GM19238 (cell line): ENCODE measurements around the gene SLC25A43.
"Not testable (repeated sequence)": the region's sequence is repeated elsewhere in the genome, so short reads cannot be mapped to it uniquely, and the experiment has no call there.

Experiments
- DNase-seq: peaks from one replicate; pipeline ENCODE4 v3.0.0; 2011; ENCODE audit warnings: low spot score; ENCODE audit not compliant: insufficient read length

Gene SLC25A43

DNA sequence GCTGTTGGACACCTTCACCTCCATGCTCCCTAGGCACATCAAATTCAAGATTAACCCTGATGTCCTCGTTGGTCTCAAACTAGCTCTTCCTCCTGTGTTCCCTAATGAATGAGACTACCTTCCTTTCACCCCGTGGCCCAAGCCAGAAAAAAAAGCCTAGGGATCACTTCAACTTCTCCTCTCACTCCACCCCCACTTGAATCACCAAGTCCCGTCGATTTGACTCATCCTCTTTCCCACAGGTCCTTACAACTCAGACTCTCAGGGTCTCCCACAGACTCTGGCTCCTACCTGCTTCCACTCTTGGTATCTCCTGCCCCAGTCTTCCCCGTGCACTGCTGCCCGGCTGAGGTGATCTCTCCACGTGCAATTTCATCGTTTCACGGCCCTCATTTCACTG, 8.5 kb downstream of the SLC25A43 start:
- DNase-seq, result no peak

DNA sequence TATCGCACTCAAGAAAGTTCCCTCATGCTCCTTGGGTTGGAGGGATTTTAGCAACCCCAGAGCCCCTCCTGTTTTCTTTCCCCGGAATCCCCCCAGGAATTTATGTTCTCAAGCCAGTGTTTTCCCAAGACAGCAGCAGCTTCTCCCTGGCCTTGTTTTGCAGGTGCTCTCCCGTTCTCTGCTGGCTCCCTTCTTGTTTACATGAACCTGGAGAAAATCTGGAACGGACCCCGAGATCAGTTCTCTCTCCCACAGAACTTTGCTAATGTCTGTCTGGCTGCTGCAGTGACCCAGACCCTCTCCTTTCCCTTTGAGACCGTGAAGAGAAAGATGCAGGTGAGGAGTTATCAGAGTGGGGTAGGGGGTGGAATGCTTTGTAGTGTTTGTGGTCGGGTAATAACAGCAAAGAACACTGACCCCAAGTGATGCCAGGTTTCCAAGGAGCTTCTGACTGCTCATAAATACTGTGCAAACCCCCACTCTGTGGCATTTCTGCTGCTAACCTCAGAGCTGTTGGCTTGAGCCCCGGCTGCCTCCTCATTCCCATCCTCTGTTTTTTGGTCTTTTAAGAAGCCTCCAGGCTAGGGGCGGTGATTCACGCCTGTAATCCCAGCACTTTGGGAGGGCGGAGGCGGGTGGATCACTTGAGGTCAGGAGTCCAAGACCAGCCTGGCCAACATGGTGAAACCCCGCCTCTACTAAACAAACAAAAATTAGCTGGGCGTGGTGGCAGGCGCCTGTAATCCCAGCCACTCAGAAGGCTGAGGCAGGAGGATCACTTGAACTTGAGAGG, 11.1 kb downstream of the SLC25A43 start:
- DNase-seq, result no peak

DNA sequence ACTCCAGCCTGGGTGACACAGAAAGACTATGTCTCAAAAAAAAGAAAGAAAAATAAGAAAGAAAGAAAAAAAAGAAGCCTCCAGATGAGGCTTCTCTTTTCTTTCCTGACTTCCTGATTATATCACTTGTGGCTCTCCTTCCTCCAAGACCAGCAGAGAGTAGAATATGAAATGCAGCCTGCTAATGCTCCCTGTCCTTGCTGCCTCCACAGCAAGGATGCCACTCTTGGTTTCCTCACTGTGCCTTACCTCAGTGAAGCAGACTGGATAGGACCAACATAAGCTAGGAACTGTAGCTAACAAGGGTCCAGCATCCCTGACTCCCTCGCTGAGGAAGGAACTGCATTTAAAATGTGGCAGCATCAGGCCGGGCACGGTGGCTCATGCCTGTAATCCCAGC, 11.7 kb downstream of the SLC25A43 start:
- DNase-seq, result no peak

GRCh38 chrX:119411959-119412358, 12.8 kb downstream of the SLC25A43 start:
- DNase-seq, result no peak

- no peak for DNase-seq
Measured at GRCh38 chrX:119417376-119417775, 18.2 kb downstream of the SLC25A43 start.

GRCh38 chrX:119417842-119418241, 18.7 kb downstream of the SLC25A43 start:
- no peak for DNase-seq

- DNase-seq, result no peak
Measured at GRCh38 chrX:119419146-119419545, 20.0 kb downstream of the SLC25A43 start.

- no peak for DNase-seq
Measured at GRCh38 chrX:119419898-119420297, 20.8 kb downstream of the SLC25A43 start.

GRCh38 chrX:119421016-119421705, 22.0 kb downstream of the SLC25A43 start:
- DNase-seq, result no peak

GRCh38 chrX:119423631-119424030, 24.5 kb downstream of the SLC25A43 start:
- no peak for DNase-seq

- DNase-seq, result no peak
Measured at GRCh38 chrX:119424999-119425398, 25.9 kb downstream of the SLC25A43 start.

DNA sequence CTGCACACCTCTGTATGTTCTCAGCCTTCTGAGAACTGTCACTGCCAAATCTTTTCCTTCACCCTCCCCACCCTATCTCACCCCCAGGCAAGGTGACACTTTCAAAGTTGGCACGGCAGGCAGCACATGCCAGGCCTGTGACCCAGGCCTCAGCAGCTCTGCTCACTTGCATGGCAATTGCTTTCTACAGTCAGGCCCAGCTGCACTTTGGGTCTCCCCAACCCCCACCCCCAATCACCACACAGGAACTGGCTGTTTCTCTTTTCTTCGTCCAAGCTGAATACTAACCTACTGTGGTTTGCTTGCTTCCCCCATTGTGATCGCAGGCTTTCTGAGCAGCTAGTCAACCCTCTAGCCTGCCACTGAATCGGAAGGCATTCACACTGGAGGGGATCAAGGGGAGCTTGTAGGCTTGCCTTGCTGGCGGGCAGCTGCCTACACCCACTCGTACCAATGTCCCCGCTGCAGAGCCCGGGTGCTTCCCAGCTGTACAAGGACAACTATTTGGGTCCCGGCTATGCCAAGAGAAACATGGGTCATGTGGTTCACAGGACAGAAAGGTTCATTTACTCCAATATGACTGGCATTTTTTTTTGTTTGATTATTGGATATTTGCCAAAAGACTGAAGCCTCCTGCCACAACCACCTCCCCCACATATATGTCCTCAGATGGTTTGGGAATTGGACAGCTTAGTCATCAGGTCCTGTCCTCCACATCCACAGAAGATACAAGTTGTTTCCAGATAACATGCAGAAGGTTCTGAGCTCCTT, 28.1 kb downstream of the SLC25A43 start:
- DNase-seq, result peak; percentile 17

DNA sequence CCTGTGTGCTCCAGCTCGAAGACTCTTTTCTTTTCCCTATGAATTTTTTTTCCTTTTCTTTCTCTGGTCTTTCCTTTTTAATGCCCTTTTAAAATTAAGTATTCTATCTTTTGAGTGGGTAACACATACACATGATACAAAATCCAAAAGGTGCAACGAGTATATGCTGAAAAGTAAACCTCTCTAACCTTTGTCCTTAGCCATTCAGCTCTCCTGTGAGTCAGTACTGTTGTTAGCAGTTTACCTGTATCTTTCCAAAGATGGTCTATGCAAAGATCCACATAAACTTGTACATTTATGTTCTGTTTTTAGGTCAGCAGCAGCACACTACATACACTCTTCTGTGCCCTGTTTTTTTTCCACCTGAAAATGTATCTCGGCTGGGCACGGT, 28.7 kb downstream of the SLC25A43 start:
- no peak for DNase-seq

GRCh38 chrX:119429471-119429870, 30.3 kb downstream of the SLC25A43 start:
- no peak for DNase-seq

GRCh38 chrX:119441295-119441694, 42.2 kb downstream of the SLC25A43 start:
- not testable (repeated sequence) for DNase-seq

DNA sequence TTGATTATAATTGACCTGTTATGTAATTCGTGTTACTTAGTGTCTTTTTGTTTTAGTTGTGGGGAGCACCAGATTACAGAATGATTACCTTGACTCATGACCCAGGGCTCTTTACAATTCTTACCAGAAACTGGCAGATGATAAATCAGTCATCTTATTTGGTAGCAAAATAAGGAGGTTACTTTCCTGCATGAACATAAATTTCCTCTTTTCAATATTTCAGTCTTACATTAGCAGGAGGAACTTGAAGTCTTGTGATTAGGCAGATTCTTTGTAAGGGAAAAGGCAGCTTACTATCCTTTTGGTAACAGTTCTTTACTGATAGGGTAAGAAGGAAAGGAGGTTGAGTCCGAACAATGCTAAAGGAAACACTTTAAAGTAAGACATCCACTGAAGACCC, 43.1 kb downstream of the SLC25A43 start:
- DNase-seq, result no peak

GRCh38 chrX:119453202-119453601, 54.1 kb downstream of the SLC25A43 start:
- no peak for DNase-seq

DNA sequence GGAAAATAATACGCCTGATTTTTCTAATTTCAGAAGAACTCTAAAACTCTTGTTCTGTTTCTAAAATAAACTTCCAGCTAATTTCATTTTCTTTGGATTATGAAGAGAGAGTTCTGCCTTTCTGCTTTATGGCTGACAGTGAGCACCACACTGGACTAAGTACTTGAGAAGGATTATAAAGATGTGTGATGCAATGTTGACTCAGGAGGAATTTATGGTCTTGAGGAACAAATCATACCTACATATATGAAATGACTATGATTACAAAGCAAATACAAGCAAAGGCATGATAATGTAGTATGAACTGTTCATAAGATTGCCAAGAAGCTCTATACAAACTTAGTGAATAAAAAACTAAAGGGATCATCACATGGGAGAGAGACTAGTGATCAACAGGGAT, 56.1 kb downstream of the SLC25A43 start:
- no peak for DNase-seq

GRCh38 chrX:119459181-119459580, 60.0 kb downstream of the SLC25A43 start:
- no peak for DNase-seq

- no peak for DNase-seq
Measured at GRCh38 chrX:119465555-119465954, 66.4 kb downstream of the SLC25A43 start.

- DNase-seq, result no peak
Measured at GRCh38 chrX:119466970-119467369, 67.8 kb downstream of the SLC25A43 start.

DNA sequence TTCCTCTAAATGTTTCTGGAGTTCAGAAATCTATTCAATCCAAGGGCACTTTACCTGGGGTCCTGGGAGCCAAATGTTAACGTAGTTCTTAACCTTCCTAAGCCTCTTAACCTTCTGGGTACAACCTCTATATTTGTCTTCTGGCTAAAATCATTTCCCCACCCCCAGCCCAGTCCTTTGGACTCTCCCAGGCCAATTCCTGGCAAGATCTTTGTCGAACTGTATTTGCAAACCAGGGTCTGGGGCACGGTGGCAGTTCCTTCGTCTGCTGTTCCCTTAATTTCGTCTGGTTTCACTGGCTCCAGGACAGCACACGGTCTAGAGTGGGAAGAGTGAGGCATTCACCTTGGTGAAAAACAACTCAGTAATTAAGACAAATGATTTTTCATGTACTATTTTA, 68.3 kb downstream of the SLC25A43 start:
- DNase-seq, result no peak
